Measurements from ENCODE around the gene CD69. TPM values are rescaled to one million over a fixed set of nuclear protein-coding genes. Genes with fewer than 3 reads are reported as not detected.

The CD69 gene
- total RNA-seq, 1 experiment from 2014 or later: not detected

- Mint-ChIP-seq H3K4me3 (no peak within 1 kb of the TSS), H3K27ac (no peak within 1 kb of the TSS), H3K27me3 (ENCODE audit: low read depth) (no peaks in the 10 kb centered on the region), H3K4me1 (no peaks in the 10 kb centered on the region), H3K9me3 (no peaks in the 10 kb centered on the region), H3K36me3 (ENCODE audit: insufficient read depth in 1 of 3, low read depth in 3 of 3) (no peaks in the 10 kb centered on the region)
- Histone ChIP-seq H3K27ac (ENCODE audit: insufficient read length, low read depth, low read length) (no peak within 1 kb of the TSS), H4K8ac (replicated peaks; ENCODE audit: insufficient read length, low read depth, low read length) (no peak within 1 kb of the TSS), H3K14ac (ENCODE audit: insufficient read depth, low read length) (no peak within 1 kb of the TSS), H3K4ac (ENCODE audit: low read depth, low read length) (no peak within 1 kb of the TSS), H3K9ac (ENCODE audit: extremely low read depth, insufficient read length, low read length) (no peak within 1 kb of the TSS), H3K18ac (ENCODE audit: insufficient read length, low read depth, low read length) (no peak within 1 kb of the TSS), H2BK12ac (ENCODE audit: insufficient read length, low read depth, low read length) (no peak within 1 kb of the TSS), H3K4me2 (ENCODE audit: insufficient read depth, insufficient read length, low read length) (no peak within 1 kb of the TSS), H3K9me3 (ENCODE audit: control insufficient read depth, low read depth, low read length) (no peaks in the 10 kb centered on the region), H4K91ac (ENCODE audit: insufficient read length, low read depth, low read length) (no peak within 1 kb of the TSS), H2BK5ac (ENCODE audit: insufficient read length, low read length) (no peak within 1 kb of the TSS), H3K27me3 (ENCODE audit: insufficient read depth, low read length) (no peaks in the 10 kb centered on the region), H3T11ph (ENCODE audit: low read length) (no peak within 1 kb of the TSS), H3K56ac (ENCODE audit: insufficient read length, low read depth, low read length) (no peak within 1 kb of the TSS), H3K79me1 (ENCODE audit: insufficient read depth, low read depth, low read length, poor library complexity, severe bottlenecking) (no peaks in the 10 kb centered on the region), H3K23me2 (ENCODE audit: insufficient read length, low read depth, low read length, poor library complexity, severe bottlenecking) (no peaks in the 10 kb centered on the region), H3K23ac (ENCODE audit: insufficient read length, low read depth, low read length) (no peak within 1 kb of the TSS), H2AFZ (ENCODE audit: low read length) (no peak within 1 kb of the TSS), H4K20me1 (ENCODE audit: control insufficient read depth, insufficient read depth, insufficient read length) (no peaks in the 10 kb centered on the region), H2BK20ac (ENCODE audit: low read depth, low read length, poor library complexity, severe bottlenecking) (no peak within 1 kb of the TSS), H2BK15ac (ENCODE audit: low read depth, low read length) (no peak within 1 kb of the TSS), H2BK120ac (ENCODE audit: low read depth, low read length, poor library complexity, severe bottlenecking) (no peak within 1 kb of the TSS), H3K4me1 (ENCODE audit: insufficient read depth, low read length) (no peaks in the 10 kb centered on the region), H3K79me2 (ENCODE audit: insufficient read depth, low read length) (no peaks in the 10 kb centered on the region), H2AK5ac (ENCODE audit: insufficient read length, low read length) (no peak within 1 kb of the TSS), H4K5ac (ENCODE audit: insufficient read length, low read depth, low read length) (no peak within 1 kb of the TSS)
- no CpG with 5 or more reads among the region's 8 CpGs for WGBS (ENCODE audit: extremely low coverage, insufficient read length, low lambda C conversion rate)
- no peak for DNase-seq
- no peak for TF ChIP-seq CTCF (conservative IDR thresholded peaks at IDR 0.05)
Observed at GRCh38 chr12:9732921-9733461, 27.7 kb downstream of the CD69 start, which contains the start of gene CLECL1. TSS of gene CLECL1 (minus strand) at chr12:9733097.

Data from H9 (cell line).